CD4-positive, alpha-beta T cell treated with Interferon alpha-2 for 1 hour (primary cell): ENCODE data around the gene ARHGEF39.

Experiments
- DNase-seq, 2 donors: peaks; one replicate each; pipeline ENCODE4 v3.0.0-alpha.2; 2020 to 2022

The ARHGEF39 gene

GRCh38 chr9:35673132-35674024 is 8.4 kb upstream of the ARHGEF39 start, which contains the start of gene CA9:
CA9 (plus strand) TSS chr9:35673928; CDS start chr9:35673960, 32 bp downstream.
- DNase-seq, result no peak

- DNase-seq, result no peak
Observed at GRCh38 chr9:35669331-35670145, 4.5 kb upstream of the ARHGEF39 start.

- DNase-seq, result no peak
Observed at GRCh38 chr9:35667939-35668338, 2.9 kb upstream of the ARHGEF39 start.

- no peak for DNase-seq
Observed at GRCh38 chr9:35666549-35666948, 1.6 kb upstream of the ARHGEF39 start.

- no peak for DNase-seq
Observed at GRCh38 chr9:35666045-35666444, 1.1 kb upstream of the ARHGEF39 start.

- no peak for DNase-seq
Observed at GRCh38 chr9:35665471-35665818, 450 bp upstream of the ARHGEF39 start.

- DNase-seq, result no peak
Observed at GRCh38 chr9:35662437-35662836, 2.6 kb downstream of the ARHGEF39 start.

GRCh38 chr9:35661756-35662350 is 3.1 kb downstream of the ARHGEF39 start:
- peak; percentile 43 to 65 for DNase-seq

GRCh38 chr9:35660966-35661415 is 4.0 kb downstream of the ARHGEF39 start:
- no peak for DNase-seq

GRCh38 chr9:35659340-35659739 is 5.7 kb downstream of the ARHGEF39 start:
- DNase-seq, result no peak

GRCh38 chr9:35658968-35659220 is 6.1 kb downstream of the ARHGEF39 start:
- DNase-seq, result no peak

GRCh38 chr9:35658137-35658967 is 6.6 kb downstream of the ARHGEF39 start, which contains the start of gene CCDC107:
CCDC107 (plus strand) TSS chr9:35658292; CDS start chr9:35658380, 88 bp downstream.
- DNase-seq, result peak; percentile 86 to 87

GRCh38 chr9:35657546-35658136 is 7.4 kb downstream of the ARHGEF39 start, which contains the start of gene RMRP:
RMRP (minus strand) TSS chr9:35658019.
- DNase-seq, result peak; percentile 92

GRCh38 chr9:35656831-35657545 is 8.0 kb downstream of the ARHGEF39 start:
- no peak for DNase-seq

- DNase-seq, result no peak
Observed at GRCh38 chr9:35656348-35656747, 8.6 kb downstream of the ARHGEF39 start.

- no peak for DNase-seq
Observed at GRCh38 chr9:35653611-35654010, 11.4 kb downstream of the ARHGEF39 start.

GRCh38 chr9:35652829-35653209 is 12.2 kb downstream of the ARHGEF39 start:
- no peak for DNase-seq

GRCh38 chr9:35651956-35652828 is 12.8 kb downstream of the ARHGEF39 start:
- DNase-seq, result no peak

- peak in 1 of 2 donors; percentile 52 for DNase-seq
Observed at GRCh38 chr9:35650341-35651158, 14.4 kb downstream of the ARHGEF39 start, which contains the start of gene SIT1. SIT1 (minus strand) TSS chr9:35650931; CDS start chr9:35650853, 78 bp downstream.
